Chondrocyte (in vitro differentiated cells): Measurements from ENCODE around the gene WDR27. TPM values are rescaled to one million over a fixed set of nuclear protein-coding genes. Genes with fewer than 3 reads are reported as not detected.

Source experiments
- DNase-seq: peaks from one replicate; pipeline ENCODE4 v3.0.0; 2021; ENCODE audit warnings: mixed read lengths, low spot score
- H3K27ac Mint-ChIP-seq: one replicate; pipeline ENCODE4 v1.8.0; 2021; ENCODE audit warnings: mild to moderate bottlenecking, moderate library complexity, mixed read lengths; ENCODE audit not compliant: unreplicated experiment
- H3K27me3 Mint-ChIP-seq: 2 replicates; pipeline ENCODE4 v1.8.0; 2021; ENCODE audit warnings: low read depth, mixed read lengths
- H3K36me3 Mint-ChIP-seq: 2 replicates; pipeline ENCODE4 v1.8.0; 2021; ENCODE audit warnings: low read depth, mixed read lengths
- H3K4me1 Mint-ChIP-seq: 2 replicates; pipeline ENCODE4 v1.8.0; 2021; ENCODE audit warnings: low read depth, mild to moderate bottlenecking, mixed read lengths
- H3K4me3 Mint-ChIP-seq: one replicate; pipeline ENCODE4 v1.8.0; 2021; ENCODE audit warnings: mild to moderate bottlenecking, moderate library complexity, mixed read lengths; ENCODE audit not compliant: unreplicated experiment
- H3K9me3 Mint-ChIP-seq: 2 replicates; pipeline ENCODE4 v1.8.0; 2021; ENCODE audit warnings: low read depth, mixed read lengths
- total RNA-seq: library from RNA; stranded (reverse); gene quantifications from 3 replicates; pipeline ENCODE4 v1.2.1, GENCODE V29; 2021
- TF ChIP-seq, protein P1 (sequence below): fragments of 200-600 bp; sonication (generic); IDR thresholded peaks from 2 replicates; pipeline ENCODE4 v1.5.0; 2021; ENCODE audit warnings: antibody characterized with exemption, mild to moderate bottlenecking, moderate library complexity

Gene WDR27
- total RNA-seq, 1 donor from 2014 or later: 24.9 TPM

DNA sequence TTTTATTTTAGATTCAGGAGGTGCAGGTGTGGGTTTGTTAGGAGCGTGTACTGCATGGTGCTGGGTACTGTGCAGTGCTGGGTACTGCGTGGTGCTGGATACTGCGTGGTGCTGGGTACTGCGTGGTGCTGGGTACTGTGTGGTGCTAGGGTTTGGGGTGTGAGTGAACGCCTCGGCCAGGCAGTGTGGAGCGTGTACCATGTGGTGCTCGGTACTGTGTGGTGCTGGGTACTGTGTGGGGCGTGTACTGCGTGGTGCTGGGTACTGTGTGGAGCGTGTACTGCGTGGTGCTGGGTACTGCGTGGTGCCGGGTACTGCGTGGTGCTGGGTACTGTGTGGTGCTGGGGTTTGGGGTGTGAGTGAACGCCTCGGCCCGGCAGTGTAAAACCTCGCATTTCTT, 62.9 kb downstream of the WDR27 start:
- no peaks in the 10 kb centered on the region for H3K27me3 Mint-ChIP-seq
- no peaks in the 10 kb centered on the region for H3K4me1 Mint-ChIP-seq
- no peaks in the 10 kb centered on the region for H3K9me3 Mint-ChIP-seq
- TF ChIP-seq, protein P1, sequence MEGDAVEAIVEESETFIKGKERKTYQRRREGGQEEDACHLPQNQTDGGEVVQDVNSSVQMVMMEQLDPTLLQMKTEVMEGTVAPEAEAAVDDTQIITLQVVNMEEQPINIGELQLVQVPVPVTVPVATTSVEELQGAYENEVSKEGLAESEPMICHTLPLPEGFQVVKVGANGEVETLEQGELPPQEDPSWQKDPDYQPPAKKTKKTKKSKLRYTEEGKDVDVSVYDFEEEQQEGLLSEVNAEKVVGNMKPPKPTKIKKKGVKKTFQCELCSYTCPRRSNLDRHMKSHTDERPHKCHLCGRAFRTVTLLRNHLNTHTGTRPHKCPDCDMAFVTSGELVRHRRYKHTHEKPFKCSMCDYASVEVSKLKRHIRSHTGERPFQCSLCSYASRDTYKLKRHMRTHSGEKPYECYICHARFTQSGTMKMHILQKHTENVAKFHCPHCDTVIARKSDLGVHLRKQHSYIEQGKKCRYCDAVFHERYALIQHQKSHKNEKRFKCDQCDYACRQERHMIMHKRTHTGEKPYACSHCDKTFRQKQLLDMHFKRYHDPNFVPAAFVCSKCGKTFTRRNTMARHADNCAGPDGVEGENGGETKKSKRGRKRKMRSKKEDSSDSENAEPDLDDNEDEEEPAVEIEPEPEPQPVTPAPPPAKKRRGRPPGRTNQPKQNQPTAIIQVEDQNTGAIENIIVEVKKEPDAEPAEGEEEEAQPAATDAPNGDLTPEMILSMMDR: no peak
- H3K27ac Mint-ChIP-seq: no peak overlapping the region
- H3K4me3 Mint-ChIP-seq: no peak overlapping the region
- no peak for DNase-seq
- peaks cover 6% of the 10 kb centered on the region for H3K36me3 Mint-ChIP-seq

DNA sequence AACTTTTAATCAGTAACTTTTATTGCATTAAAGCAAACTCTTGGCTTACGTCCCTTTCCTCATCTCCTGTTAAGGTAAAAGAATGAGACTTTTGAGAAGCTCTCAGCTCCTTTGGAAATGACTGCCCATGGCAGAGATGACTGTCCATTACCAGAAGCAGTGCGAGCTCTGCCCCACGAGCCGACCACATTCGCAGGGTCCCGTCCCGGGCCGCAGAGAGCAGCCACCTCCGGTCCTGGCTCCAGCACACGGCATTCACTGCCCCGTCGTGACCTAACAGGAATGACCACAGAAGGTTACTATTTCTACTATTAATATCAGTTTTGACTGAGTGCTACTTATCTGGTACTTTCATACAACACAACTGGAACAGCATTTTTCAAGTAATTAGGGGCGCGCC, 63.4 kb downstream of the WDR27 start:
- no peak overlapping the region for H3K4me3 Mint-ChIP-seq
- no peaks in the 10 kb centered on the region for H3K27me3 Mint-ChIP-seq
- no peaks in the 10 kb centered on the region for H3K9me3 Mint-ChIP-seq
- no peaks in the 10 kb centered on the region for H3K4me1 Mint-ChIP-seq
- TF ChIP-seq, protein P1: no peak
- H3K36me3 Mint-ChIP-seq: peaks cover 6% of the 10 kb centered on the region
- DNase-seq: no peak
- H3K27ac Mint-ChIP-seq: no peak overlapping the region

DNA sequence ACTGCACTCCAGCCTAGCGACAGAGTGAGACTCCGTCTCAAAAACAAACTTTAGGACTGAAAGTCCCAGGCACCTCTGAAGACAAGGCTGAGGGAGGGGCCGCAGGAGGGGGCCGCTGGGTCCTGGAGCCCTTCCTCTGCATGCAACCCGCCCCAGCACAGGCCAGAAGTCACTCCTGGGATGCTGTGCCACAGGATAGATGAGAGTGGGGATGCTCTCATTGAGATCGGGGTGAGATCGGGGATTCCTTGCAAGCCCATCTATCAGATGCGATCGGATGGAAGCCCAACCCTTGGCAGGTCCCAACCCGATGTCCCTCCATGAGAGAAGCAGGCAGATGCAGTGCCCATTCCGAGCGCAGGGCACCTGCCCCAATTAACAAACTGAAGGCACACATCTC, 66.5 kb downstream of the WDR27 start:
- Mint-ChIP-seq H3K9me3 (no peaks in the 10 kb centered on the region), H3K27ac (no peak overlapping the region), H3K36me3 (peaks cover 10% of the 10 kb centered on the region), H3K4me3 (no peak overlapping the region), H3K4me1 (no peaks in the 10 kb centered on the region), H3K27me3 (no peaks in the 10 kb centered on the region)
- TF ChIP-seq, protein P1: no peak
- DNase-seq: no peak

DNA sequence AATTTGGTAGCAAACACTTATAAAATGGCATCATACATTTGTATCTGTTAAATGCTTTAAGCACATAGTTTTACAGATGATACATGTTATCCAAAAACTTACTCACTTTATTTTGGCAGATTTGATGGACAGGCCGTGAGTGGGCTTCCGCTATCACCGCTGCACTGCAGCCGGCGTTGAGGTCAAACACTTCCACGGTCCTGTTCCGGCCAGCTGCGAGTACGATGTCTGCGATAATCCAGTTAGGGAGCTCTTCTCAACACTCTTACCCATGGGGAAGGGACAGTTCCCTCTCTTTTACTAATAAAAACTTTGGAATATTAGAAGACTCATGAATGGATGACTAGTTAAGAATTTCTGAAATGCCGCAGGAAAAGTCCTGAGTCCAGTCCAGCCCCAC, 69.0 kb downstream of the WDR27 start:
- no peak overlapping the region for H3K27ac Mint-ChIP-seq
- no peaks in the 10 kb centered on the region for H3K9me3 Mint-ChIP-seq
- H3K36me3 Mint-ChIP-seq: peaks cover 10% of the 10 kb centered on the region
- no peak overlapping the region for H3K4me3 Mint-ChIP-seq
- H3K27me3 Mint-ChIP-seq: no peaks in the 10 kb centered on the region
- TF ChIP-seq, protein P1: no peak
- DNase-seq: no peak
- no peaks in the 10 kb centered on the region for H3K4me1 Mint-ChIP-seq

DNA sequence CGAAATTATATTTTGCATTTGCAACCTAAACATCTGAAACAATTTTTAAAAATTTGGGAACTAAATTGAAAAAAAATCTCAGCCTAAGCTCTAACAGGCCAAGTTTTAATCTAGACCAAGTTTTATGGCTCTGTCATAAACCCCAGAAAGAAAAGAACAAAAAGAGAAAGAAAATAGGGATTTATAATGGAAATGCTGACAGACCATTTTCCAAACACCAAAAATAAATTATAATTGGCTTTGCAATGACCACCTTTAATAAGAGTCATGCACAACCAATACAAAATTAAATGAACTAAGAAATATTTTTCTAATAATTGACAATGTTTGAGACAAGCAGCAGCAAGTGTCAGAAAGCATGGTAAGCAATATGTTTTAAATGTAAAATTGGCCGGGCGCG, 72.6 kb downstream of the WDR27 start:
- no peaks in the 10 kb centered on the region for H3K27me3 Mint-ChIP-seq
- H3K36me3 Mint-ChIP-seq: peaks cover 16% of the 10 kb centered on the region
- no peaks in the 10 kb centered on the region for H3K9me3 Mint-ChIP-seq
- no peak for DNase-seq
- no peak overlapping the region for H3K4me3 Mint-ChIP-seq
- no peaks in the 10 kb centered on the region for H3K4me1 Mint-ChIP-seq
- no peak overlapping the region for H3K27ac Mint-ChIP-seq
- TF ChIP-seq, protein P1: no peak
